Stimulated activated naive CD8-positive, alpha-beta T cell treated with anti-CD3 and anti-CD28 coated beads, Interleukin-15, Interleukin-2, amounts not matched to agents 100 U/mL and 50 U/mL, for 24 hours (primary cell): ENCODE data around the gene ZSCAN5C.
A peak's percentile ranks its signal among the peaks of the same experiment; 100 is the strongest.
"Not testable (repeated sequence)": the region's sequence is repeated elsewhere in the genome, so short reads cannot be mapped to it uniquely, and the experiment has no call there.

Experiments used
- ATAC-seq: fragments of 150-1000 bp; cut with Tn5 transposase; one replicate; pipeline ENCODE4 v1.10.0; 2021
- DNase-seq: peaks from one replicate; pipeline ENCODE4 v3.0.0; 2021

ZSCAN5C gene, protein sequence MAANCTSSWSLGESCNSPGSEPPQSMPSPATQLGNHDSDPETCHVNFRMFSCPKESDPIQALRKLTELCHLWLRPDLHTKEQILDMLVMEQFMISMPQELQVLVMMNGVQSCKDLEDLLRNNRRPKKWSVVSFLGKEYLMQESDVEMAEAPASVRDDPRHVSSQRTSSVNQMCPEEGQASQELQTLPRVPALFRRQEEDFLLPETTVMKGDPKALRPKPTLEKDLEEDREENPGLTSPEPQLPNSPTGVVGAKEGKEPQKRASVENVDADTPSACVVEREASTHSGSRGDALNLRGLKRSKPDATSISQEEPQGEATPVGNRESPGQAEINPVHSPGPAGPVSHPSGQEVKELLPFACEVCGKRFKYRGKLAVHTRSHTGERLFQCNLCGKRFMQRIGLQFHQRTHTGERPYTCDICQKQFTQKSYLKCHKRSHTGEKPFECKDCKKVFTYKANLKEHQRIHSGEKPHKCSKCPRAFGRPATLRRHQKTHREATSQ

DNA sequence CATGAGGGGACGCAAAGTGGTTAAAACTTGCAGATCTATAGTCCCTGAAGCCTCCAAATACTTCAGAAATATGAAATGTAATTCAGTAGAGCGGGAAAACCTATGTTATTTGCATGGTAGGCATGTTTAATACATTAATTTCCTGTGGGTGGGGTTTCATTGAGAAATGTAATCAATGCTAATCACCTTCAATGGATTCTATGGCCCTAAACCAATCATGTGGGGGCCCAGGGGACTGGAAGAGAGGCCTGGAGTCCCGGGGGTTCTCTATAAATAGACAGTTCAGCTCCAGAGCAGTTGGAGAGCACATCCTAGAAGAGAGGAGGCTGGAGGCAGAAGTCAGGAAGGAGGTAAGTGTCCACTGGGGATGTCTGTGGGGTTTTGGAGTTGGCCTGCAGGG, at the start of gene ZSCAN5C:
Gene ZSCAN5C, plus strand, starts transcription at position 301 of the 400 bp plus-strand sequence. CDS start 3,641 bp downstream, outside the sequence.
- DNase-seq = no peak
- no peak for ATAC-seq

DNA sequence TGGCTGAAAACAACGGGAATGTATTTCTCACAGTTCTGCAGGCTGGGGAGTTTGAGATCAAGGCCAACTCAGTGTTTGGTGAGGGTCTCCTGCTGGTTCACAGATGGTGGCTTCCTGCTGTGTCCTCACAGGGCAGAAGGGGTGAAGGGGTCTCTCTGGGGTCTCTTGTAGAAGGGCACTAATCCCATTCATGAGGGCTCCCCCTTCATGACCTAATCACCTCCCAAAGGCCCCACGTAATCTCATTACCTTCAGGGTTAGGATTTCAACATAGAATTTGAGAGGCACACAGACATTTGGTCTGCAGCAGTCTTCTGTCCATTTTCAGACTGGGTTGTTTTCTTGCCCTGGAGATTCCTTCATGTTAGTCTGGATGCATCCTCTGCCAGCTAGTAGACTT, 49.4 kb upstream of the ZSCAN5C start:
- ATAC-seq (no peak), DNase-seq (no peak)

DNA sequence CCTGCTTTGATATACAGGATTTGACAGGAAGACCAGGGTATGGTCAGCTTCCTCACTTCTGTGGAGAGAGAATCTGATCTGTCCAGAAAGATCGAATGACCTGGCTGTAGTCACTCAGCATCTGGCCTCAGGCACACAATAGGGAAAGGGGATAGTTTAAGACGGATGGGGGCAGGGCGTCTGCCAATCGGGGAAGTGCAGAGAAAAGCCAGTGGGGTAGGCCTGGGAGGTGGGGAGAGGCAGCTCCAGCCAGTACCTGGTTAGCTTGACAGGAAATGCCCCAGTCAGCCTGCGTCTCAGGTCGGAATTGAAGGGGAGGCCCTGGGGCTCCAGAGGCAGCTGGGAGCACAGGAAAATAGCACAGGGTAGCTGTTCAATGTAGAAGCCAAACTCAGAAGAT, 48.6 kb upstream of the ZSCAN5C start:
- ATAC-seq = no peak
- no peak for DNase-seq

DNA sequence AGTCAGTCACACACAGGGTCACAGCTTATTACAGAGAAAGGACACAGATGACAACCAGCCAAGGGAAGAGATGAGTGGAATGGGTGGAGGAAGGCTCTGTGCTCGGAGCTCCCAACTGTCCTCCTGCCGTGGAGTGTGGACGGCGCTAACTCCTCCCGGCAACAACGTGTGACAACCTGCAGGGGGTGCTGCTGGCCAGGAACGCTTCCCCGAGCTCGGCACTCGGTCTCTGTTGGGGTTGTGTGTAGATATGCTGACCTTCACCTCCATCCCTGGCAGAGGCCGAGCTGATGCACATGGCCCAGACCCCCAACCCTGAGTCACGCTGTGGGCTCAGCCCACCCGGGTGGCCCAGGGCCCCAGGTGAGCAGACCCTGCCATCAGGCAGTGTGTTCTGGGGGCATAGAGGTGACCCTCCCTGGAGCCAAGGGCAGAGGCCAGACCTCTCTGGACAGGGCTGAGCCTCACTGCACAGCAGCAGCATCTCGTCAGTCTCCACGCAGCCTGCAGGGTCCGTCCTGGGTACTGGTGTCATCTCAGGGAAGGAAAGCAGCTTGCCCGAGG, 46.9 kb upstream of the ZSCAN5C start:
- ATAC-seq = no peak
- DNase-seq = peak; percentile 24

DNA sequence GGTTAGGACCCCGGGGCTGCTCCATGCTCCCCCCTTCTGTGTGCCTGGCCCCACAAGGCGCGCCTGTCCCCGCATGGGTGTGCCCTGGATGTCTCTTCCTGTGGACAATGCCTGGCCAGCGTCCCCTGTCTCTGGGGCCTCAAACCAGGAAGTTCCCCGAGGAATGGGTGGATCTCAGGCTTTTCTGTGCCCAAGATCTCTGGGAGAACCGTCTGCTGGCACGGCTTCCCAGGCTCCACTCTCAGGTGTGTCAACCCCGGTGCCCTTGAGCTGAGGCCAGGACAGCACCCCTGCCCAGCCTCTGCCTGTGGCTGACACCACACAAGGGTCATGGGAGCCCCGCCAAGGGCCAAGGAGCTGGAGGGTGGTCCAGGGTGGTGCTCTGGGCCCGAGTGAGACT, 45.3 kb upstream of the ZSCAN5C start:
- no peak for ATAC-seq

DNA sequence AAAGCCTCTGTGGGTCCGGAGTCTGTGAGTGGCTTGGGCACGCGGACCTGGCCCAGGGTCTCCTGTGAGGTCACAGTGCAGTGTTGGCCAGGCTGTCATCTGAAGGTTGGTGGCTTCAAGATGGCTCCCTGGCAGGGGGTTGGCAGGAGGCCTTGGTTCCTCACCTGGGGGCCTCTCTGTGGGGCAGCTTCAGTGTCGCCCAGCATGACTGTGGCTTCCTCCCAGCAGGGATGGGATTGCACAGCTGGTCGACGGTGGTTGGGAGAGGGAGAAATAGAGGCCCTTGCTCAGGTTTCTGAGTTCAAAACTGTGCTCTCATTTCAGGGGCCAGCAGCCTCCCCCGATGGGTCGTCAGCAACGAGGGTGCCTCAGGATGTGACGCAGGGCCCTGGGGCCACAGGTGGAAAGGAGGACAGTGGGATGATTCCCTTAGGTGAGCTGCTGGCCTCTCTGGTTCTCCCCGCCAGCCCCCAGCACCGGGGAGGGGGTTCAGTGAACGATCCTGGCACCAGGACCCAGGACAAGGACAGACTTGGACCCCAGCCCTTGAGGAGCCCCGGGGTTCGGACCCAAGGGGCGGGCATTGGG, 43.8 kb upstream of the ZSCAN5C start:
- ATAC-seq = no peak

More for the DNA sequence above, 45.3 kb upstream of the ZSCAN5C start:
- no peak for DNase-seq

DNA sequence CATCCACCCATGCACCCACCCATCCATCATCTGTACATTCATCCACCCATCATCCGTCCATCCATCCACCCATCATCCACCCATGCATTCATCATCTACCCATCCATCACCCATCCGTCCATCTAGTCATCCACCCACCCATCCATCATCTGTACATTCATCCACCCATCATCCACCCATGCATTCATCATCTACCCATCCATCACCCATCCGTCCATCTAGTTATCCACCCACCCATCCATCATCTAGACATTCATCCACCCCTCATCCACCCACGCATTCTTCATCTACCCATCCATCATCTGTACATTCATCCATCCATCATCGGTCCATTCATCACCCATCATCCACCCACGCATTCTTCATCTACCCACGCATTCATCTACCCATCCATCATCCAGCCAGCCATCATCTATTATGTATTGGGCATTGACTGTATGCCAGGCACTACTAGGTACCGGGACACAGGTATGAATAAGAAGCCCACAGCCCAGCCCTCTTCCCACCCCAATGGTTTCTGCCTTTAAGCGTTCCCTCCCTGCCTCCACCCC, 43.0 kb upstream of the ZSCAN5C start:
- no peak for DNase-seq
- no peak for ATAC-seq

More for the DNA sequence above, 43.8 kb upstream of the ZSCAN5C start:
- DNase-seq = no peak

DNA sequence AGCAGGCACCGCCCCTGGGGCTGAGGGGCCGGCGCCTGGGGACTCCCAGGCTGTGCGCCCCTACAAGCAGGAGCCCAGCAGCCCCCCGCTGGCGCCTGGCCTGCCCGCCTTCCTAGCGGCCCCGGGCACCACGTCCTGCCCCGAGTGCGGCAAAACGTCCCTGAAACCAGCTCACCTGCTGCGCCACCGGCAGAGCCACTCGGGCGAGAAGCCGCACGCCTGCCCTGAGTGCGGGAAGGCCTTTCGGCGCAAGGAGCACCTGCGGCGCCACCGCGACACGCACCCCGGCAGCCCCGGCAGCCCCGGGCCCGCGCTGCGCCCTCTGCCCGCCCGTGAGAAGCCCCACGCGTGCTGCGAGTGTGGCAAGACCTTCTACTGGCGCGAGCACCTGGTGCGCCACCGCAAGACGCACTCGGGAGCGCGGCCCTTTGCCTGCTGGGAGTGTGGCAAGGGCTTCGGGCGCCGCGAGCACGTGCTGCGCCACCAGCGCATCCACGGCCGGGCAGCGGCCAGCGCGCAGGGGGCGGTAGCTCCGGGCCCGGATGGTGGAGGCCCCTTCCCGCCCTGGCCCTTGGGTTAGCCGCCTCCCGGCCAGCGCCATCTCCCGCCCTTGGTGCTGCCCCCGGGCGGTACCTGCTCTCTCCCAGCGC, 42.3 kb upstream of the ZSCAN5C start:
- DNase-seq (no peak), ATAC-seq (no peak)

DNA sequence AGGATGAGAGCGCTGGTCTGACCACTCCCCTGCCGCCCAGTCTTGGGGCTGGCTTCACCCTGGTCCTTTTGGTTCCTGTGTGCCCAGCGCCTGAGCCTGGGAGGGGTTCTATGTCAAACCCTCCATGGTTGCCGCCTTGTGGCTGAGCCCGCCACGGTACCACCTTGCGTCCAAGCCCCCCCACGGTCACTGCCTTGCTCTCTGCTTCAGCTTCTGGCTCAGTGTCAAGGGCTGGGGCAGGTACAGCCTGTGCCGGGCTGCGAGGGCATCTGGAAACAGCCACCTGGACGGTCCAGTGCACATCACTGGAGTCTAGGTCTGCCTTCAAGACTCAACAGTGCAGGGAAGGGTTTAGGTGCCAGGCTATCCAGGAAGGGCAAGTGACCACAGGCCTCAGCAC, 40.5 kb upstream of the ZSCAN5C start:
- DNase-seq (no peak), ATAC-seq (no peak)

DNA sequence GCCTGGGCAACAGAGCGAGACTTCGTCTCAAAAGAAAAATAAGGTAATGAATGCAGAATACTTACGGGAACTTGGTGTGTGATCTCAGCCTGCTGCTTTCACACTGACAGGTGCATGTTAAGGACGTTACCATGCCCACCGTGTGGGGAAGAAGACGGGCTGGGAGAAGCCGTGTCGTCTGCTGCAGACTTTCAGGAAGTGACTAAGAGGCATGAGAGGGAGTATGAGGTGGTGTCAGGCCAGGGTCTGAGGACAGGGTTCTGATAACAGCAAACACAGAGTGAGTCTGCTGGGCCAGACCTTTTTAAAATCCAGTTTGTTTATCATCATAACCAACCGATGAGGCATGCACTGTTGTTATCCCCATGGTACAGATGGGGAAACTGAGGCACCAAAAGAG, 39.8 kb upstream of the ZSCAN5C start:
- peak; percentile 70 for ATAC-seq

DNA sequence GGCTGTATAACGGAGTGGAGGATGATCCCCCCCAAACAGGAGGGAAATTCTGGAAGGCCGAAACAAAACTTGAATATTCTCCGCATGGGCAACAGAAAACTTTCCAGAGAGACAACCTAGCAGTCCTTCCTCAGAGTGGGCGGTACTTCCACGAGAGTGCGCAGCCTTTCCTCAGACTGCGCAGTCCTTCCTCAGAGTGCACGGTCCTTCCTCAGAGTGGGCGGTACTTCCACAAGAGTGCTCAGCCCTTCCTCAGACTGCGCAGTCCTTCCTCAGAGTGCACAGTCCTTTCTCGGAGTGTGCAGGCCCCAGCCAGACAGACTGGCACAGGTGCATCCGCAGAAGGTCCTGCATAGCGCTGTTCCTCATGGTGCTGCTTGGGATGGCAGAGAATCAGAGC, 39.0 kb upstream of the ZSCAN5C start:
- ATAC-seq = no peak
- no peak for DNase-seq

More for the DNA sequence above, 39.8 kb upstream of the ZSCAN5C start:
- DNase-seq = no peak

DNA sequence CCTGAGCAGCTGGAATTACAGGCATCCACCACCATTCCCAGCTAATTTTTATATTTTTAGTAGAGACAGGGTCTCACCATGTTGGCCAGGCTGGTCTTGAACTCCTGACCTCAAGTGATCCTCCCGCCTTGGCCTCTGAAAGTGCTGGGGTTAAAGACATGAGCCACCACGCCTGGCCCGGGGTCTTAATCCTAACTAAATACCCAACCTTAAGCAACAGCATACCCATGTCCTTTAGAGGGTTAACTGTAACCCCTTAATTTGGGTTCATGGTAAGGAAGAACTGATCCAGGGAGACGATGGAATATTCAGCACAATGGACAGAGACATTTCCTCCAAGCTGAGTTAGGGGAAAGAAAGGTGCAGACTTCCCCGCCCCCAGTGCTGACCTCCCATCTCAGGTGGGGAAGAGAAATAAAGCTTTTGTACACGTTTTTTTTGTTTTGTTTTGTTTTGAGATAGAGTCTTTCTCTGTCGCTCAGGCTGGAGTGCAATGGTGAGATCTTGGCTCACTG, 35.0 kb upstream of the ZSCAN5C start:
- DNase-seq (no peak), ATAC-seq (no peak)

DNA sequence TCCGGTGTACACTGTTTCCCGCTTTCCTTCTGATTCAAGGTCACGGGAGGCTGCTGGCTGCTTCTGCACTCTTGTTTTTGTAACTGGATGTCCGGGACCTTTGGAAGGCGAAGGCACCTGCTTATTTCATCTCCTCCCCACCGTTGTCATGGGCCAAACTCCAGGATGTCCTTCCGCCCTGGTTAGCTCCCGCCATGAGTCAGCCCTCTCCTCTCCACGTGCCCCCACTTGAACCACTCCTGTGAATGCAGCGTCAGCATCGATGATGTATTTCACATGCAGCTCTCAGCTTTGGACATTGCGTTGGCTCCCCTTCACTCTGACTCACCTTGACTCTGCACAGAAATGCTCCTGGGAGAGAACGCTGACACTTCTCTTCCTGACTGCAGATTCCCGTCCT, 31.8 kb upstream of the ZSCAN5C start:
- ATAC-seq (no peak), DNase-seq (no peak)

DNA sequence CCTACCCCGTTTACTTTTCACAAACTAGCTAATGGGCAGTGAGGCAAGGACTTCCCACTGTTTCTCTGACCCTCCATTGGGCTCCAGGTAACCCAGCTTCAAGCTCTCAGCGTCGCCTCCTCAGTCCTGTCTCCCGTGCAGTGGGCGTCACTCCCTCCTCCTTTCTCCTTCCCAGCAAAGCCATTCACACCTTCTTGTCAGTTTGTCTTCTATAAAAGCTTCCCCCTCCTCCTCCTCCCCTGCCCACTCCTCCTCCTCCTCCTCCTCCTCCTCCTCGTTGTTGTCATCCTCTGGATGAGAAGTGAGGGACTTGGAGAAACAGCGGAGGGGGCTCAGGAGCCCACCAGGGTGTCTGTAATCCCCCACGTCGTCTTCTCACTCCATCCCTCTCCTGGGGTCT, 28.0 kb upstream of the ZSCAN5C start:
- DNase-seq = no peak
- ATAC-seq = no peak

DNA sequence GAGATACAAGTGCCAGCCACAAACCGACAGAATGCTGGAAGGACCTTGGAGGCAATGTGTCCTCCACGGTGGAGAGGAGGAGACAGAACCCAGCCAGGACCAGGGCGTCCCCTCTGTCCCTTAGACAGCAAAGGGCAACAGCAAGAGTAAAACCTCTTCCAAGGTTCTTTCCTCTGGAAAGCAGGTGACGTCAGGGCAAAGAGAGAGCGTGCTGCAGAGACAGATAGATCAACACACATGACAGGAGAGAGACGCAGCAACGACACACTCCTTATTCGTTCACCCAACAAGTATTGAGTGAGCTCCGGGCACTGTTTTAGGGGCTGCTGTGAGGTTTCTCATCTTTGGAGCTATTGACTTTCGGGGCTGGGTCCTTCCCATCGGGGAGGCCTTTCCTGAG, 27.5 kb upstream of the ZSCAN5C start:
- DNase-seq = no peak
- ATAC-seq = no peak

DNA sequence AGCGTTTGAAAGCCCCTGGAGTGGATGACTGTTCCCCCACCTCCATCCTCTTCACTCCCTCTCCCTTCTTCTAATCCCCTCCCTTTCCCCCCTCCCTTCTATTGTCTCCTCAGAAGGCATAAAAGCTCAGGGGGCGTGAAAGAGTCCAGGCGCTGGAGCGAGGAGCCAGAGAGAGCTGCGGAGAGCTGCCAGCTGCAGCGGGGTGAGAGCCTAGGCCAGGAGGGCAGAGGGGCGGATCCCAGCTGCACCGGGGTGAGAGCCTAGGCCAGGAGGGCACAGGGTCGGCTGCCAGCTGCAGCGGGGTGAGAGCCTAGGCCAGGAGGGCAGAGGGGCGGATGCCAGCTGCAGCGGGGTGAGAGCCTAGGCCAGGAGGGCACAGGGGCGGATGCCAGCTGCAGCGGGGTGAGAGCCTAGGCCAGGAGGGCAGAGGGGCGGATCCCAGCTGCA, 26.2 kb upstream of the ZSCAN5C start, which contains the start of gene GALP:
Gene GALP, plus strand, starts transcription at position 148 of the 447 bp plus-strand sequence. CDS start 1,101 bp downstream, outside the sequence.
- not testable (repeated sequence) for ATAC-seq, DNase-seq

DNA sequence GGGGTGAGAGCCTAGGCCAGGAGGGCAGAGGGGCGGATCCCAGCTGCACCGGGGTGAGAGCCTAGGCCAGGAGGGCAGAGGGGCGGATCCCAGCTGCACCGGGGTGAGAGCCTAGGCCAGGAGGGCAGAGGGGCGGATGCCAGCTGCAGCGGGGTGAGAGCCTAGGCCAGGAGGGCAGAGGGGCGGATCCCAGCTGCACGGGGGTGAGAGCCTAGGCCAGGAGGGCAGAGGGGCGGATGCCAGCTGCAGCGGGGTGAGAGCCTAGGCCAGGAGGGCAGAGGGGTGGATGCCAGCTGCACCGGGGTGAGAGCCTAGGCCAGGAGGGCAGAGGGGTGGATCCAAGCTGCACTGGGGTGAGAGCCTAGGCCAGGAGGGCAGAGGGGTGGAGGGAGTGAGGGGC, 25.8 kb upstream of the ZSCAN5C start:
- DNase-seq, ATAC-seq: not testable (repeated sequence)

DNA sequence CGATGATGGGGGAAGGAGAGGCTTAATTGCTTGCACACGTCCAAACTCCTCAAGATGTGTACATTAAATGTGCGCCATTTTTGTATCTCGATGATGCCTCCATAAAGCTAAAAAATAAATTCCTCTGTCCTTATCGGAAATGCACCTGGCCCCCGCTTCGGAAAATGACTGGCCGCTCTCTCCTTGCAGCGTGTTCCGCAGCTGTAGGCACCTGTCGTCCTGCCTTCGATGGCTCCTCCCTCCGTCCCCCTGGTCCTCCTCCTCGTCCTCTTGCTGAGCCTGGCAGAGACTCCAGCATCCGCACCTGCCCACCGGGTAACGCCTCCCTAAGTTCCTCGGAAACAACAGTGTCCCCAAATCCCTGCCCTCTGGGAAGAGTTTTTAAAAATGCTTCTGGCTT, 25.2 kb upstream of the ZSCAN5C start:
- no peak for DNase-seq
- no peak for ATAC-seq

DNA sequence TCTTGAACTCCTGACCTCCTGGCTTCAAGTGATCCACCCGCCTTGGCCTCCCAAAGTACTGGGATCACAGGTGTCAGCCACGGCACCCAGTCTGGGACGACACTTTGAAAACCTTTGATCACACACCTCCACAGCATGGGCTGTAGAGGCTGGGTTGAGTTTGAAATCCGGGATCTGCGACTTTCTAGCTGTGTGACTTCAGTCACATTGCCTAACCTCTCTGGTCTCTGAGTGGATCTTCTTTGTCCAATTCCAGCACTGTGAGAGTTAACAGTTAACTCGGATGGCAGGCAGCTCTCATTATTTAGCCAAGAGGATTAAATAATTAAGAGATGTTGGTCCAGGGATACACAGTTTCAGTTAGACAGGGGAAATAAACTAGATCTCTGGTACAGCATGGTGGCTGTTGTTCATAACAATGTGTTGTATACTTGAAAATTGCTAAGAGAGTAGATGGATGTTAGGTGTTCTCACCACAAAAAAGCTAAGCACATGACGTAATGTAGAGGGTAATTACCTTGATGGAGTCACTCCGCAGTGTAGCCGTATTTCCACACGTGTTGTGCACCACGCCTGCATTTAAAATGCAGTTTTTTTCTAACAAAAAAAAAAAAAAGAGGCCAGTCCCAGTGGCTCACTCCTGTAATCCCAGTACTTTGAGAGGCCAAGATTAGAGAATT, 24.4 kb upstream of the ZSCAN5C start:
- DNase-seq (no peak), ATAC-seq (no peak)

DNA sequence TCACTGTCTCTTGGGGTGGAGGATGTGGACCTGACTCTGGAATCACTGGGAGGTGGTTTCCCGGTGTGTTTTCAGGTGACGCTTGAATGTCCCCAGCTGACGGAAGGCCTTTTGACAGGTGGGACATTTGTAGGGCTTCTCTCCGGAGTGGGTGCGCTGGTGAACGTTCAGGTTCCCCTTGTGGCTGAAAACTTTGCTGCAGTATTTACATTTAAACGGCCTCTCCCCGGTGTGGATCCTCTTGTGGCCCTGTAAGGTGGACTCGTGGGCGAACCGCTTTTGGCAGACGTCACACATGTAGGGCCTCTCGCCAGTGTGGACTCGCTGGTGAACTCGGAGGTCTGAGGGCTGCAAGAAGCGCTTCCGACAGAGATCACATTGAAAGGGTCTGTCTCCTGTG, 12.3 kb upstream of the ZSCAN5C start:
- ATAC-seq (no peak), DNase-seq (no peak)

DNA sequence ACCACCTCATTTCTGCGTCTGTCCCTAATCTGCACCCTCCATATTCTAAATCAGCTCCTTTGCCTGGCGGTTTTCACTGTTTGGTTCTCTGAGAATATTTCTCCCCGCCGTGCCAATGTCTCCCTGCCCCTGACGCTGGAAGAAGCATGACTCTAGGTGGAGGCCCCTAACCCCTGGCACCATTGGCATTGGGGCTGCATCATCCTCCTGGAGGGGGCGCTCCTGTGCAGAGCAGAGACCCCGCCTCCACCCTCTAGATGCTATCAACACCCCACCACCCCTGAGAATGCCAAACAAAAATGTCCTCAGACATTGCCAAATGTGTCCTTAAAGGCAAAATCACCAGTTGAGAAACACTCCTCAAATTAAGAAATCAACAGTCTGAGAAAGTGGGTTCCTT, 11.0 kb upstream of the ZSCAN5C start:
- ATAC-seq = no peak
- no peak for DNase-seq
